Body of pancreas (tissue), 4 donors: ENCODE results near the gene SCN3A. TPM values are rescaled to one million over a fixed set of nuclear protein-coding genes. Genes with fewer than 3 reads are reported as not detected.

Experiments used
- ATAC-seq: fragments of 150-250 bp; one replicate; pipeline ENCODE4 v1.9.1; 2016
- DNase-seq, 4 donors: peaks; one replicate each; pipeline ENCODE4 v3.0.0-alpha.2; 2019
- H3K27ac ChIP-seq, 4 donors: fragments of 200-600 bp; sonication (generic); 1 replicate in 3 of 4; 2 replicates in 1 of 4; pipeline versions ENCODE4 v1.5.1 to v1.6.1; 2016 to 2019; ENCODE audit warnings: mild to moderate bottlenecking in 1 of 4, mixed read lengths in 1 of 4, moderate library complexity in 1 of 4
- H3K27me3 ChIP-seq, 2 donors: fragments of 200-600 bp; sonication (generic); one replicate each; pipeline ENCODE4 v1.6.0; 2016; ENCODE audit warnings: mild to moderate bottlenecking in 1 of 2
- H3K36me3 ChIP-seq, 2 donors: fragments of 200-600 bp; sonication (generic); replicated peaks in 1 of 2; 2 replicates each; pipeline ENCODE4 v1.5.1; 2016; ENCODE audit warnings: low read depth in 2 of 2; ENCODE audit not compliant: insufficient read depth in 1 of 2
- H3K4me1 ChIP-seq: fragments of 200-600 bp; sonication (generic); one replicate; pipeline ENCODE4 v1.6.0; 2016
- H3K4me3 ChIP-seq, 2 donors: fragments of 200-600 bp; sonication (generic); 1 replicate in 1 of 2; 2 replicates in 1 of 2; pipeline ENCODE4 v1.5.1; 2016 to 2019
- H3K9me3 ChIP-seq, 3 donors: fragments of 200-600 bp; sonication (generic); 1 replicate in 2 of 3; 2 replicates in 1 of 3; pipeline ENCODE4 v1.5.1; 2016
- POLR2A ChIP-seq, 3 donors: fragments of 450-650 bp; IDR thresholded peaks; one replicate each; pipeline ENCODE4 v1.6.1; 2016; ENCODE audit warnings: antibody characterized with exemption in 3 of 3, mild to moderate bottlenecking in 2 of 3
- WGBS, 2 donors: methylation state at CpG; one replicate each; pipeline ENCODE4 v1.1.5; 2017; 5-methylcytosine and 5-hydroxymethylcytosine counted together
- intact Hi-C: fragments of 100-400 bp; cut with DNase I; formaldehyde crosslinking; loops from one replicate; pipeline ENCODE4 v1.15.1; 2023
- total RNA-seq, 2 donors: library from RNA; depleted of rRNA; stranded (reverse); fragments of >200 nt; gene quantifications; one replicate each; pipeline ENCODE4 v1.1.0, GENCODE V29; 2016
- TF ChIP-seq, protein P1 (sequence below), 7 experiments: fragments of 450-650 bp in 4 of 7; fragments of 200-600 bp in 3 of 7; sonication (generic) in 3 of 7; IDR thresholded peaks; one replicate each; pipeline ENCODE4 v1.5.1; 2016 to 2019; ENCODE audit warnings: antibody characterized with exemption in 7 of 7

SCN3A gene
- total RNA-seq, 2 donors from 2014 or later: 0.33 to 0.52 TPM

DNA sequence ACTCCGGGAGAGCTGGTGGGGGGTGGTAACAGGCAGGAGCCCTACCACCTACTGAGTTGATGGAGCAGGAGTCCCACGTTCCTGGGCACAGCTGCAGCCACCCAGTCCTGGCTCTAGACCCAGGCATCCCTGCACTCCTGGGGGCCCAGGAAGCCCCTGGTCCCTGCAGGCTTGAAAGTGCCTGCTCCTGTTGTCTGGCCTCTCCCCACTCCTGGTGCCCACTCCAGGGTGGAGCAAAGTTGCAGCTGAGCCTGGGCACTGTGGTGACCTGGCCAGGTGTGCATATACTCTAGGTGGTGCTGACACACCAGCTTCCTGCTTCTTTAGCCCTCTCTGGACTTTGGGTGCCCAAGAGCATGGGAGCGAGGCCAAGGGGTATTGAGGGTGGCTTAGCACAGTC lies 129.5 kb downstream of the SCN3A start:
- 60 to 100% methylated on average over 1 to 3 of the region's 3 CpGs for WGBS, 2 donors
- H3K4me3 ChIP-seq: no peak overlapping the region
- no peaks in the 10 kb centered on the region for H3K36me3 ChIP-seq
- H3K4me1 ChIP-seq: no peaks in the 10 kb centered on the region
- H3K9me3 ChIP-seq: peaks cover 0 to 8% (median 0%) of the 10 kb centered on the region in 3 donors
- H3K27ac ChIP-seq: no peak overlapping the region
- DNase-seq (no peak), ATAC-seq (no peak)
- no peaks in the 10 kb centered on the region for H3K27me3 ChIP-seq
- no peak for TF ChIP-seq POLR2A (IDR thresholded peaks at IDR 0.05)
- TF ChIP-seq, protein P1, sequence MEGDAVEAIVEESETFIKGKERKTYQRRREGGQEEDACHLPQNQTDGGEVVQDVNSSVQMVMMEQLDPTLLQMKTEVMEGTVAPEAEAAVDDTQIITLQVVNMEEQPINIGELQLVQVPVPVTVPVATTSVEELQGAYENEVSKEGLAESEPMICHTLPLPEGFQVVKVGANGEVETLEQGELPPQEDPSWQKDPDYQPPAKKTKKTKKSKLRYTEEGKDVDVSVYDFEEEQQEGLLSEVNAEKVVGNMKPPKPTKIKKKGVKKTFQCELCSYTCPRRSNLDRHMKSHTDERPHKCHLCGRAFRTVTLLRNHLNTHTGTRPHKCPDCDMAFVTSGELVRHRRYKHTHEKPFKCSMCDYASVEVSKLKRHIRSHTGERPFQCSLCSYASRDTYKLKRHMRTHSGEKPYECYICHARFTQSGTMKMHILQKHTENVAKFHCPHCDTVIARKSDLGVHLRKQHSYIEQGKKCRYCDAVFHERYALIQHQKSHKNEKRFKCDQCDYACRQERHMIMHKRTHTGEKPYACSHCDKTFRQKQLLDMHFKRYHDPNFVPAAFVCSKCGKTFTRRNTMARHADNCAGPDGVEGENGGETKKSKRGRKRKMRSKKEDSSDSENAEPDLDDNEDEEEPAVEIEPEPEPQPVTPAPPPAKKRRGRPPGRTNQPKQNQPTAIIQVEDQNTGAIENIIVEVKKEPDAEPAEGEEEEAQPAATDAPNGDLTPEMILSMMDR (IDR thresholded peaks at IDR 0.05): no peak
- intact Hi-C loops: no loop called here

GRCh38 chr2:165070076-165070475 lies 133.8 kb downstream of the SCN3A start:
- no peak for ATAC-seq
- 73 to 79% methylated on average over 9 of the region's 9 CpGs for WGBS, 2 donors
- TF ChIP-seq, protein P1 (IDR thresholded peaks at IDR 0.05): no peak
- TF ChIP-seq POLR2A (IDR thresholded peaks at IDR 0.05): no peak

GRCh38 chr2:165069151-165069550 lies 134.7 kb downstream of the SCN3A start:
- ATAC-seq (no peak), DNase-seq (no peak)
- TF ChIP-seq POLR2A (IDR thresholded peaks at IDR 0.05): no peak
- TF ChIP-seq, protein P1 (IDR thresholded peaks at IDR 0.05): no peak
- peaks cover 6% of the 10 kb centered on the region for H3K4me1 ChIP-seq
- H3K4me3 ChIP-seq: no peak overlapping the region
- no peak overlapping the region for H3K27ac ChIP-seq
- WGBS, 2 donors: 64 to 94% methylated on average over 1 of the region's 1 CpG
- no peaks in the 10 kb centered on the region for H3K36me3 ChIP-seq
- H3K27me3 ChIP-seq: no peaks in the 10 kb centered on the region
- no peaks in the 10 kb centered on the region for H3K9me3 ChIP-seq
- intact Hi-C loops: no loop called here

More at GRCh38 chr2:165070076-165070475, 133.8 kb downstream of the SCN3A start:
- H3K36me3 ChIP-seq: no peaks in the 10 kb centered on the region
- H3K27ac ChIP-seq: no peak overlapping the region
- no peak for DNase-seq
- H3K4me1 ChIP-seq: peaks cover 6% of the 10 kb centered on the region
- H3K4me3 ChIP-seq: no peak overlapping the region
- intact Hi-C loops: no loop called here
- peaks cover 0 to 6% (median 0%) of the 10 kb centered on the region in 3 donors for H3K9me3 ChIP-seq
- no peaks in the 10 kb centered on the region for H3K27me3 ChIP-seq

DNA sequence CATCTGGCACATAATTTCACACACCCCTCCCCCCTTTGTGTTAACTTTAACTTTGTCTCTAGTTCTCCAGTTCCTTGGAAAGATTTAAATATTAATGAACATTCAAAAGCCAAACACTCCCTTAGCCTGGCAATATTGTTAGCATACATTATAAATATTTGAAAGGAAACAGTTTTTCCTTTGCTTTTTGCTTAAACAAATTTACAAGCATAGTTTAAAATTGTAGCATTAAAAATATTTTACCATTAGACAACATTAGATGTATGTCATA lies 135.4 kb downstream of the SCN3A start:
- DNase-seq: no peak
- H3K4me3 ChIP-seq: no peak overlapping the region
- ATAC-seq: no peak
- TF ChIP-seq POLR2A (IDR thresholded peaks at IDR 0.05): no peak
- TF ChIP-seq, protein P1 (IDR thresholded peaks at IDR 0.05): no peak
- peaks cover 6% of the 10 kb centered on the region for H3K4me1 ChIP-seq
- no peaks in the 10 kb centered on the region for H3K27me3 ChIP-seq
- no peaks in the 10 kb centered on the region for H3K9me3 ChIP-seq
- intact Hi-C loops: no loop called here
- no peak overlapping the region for H3K27ac ChIP-seq
- no peaks in the 10 kb centered on the region for H3K36me3 ChIP-seq

DNA sequence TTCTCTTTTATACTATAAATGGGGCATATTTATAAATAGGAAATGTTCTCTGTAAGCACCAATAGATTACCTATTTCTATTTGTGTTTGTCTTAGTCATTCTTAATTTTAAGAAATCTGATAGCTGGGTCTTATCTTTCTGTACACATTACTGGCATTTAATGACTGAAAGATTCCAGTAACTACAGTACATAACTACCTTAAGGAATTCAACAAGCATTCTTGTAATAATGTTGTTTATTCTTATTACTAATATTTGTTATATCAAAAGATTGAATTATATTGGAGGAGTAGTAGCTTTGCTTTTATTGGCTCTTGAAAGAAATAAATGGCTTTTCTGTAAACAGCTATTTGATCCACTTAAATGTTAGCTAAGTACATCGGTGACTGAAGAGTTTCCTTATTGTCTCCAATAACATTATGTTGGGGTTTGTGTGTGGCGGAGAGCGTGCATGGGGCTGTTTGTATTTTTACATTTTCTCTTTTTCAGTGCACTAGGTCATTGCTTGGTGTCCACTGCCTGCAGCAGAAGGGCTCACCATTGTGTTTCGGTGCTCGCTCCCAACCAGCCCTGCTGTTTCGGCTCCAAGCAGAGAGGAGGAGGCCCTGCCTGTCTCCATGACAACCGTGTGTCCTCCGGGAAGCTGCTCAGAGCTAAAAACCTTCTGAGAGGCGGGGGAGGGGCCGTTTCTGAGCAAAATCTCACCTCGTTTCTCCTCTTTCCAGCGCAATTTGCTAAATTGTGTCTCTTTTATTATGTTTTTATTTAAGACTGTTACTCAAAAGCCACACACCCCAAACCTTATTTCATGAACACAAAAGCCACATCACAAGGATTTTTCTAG lies 136.0 kb downstream of the SCN3A start:
- Histone ChIP-seq H3K4me3 (no peak overlapping the region), H3K36me3 (no peaks in the 10 kb centered on the region), H3K27ac (no peak overlapping the region), H3K27me3 (no peaks in the 10 kb centered on the region), H3K4me1 (peaks cover 6% of the 10 kb centered on the region), H3K9me3 (no peaks in the 10 kb centered on the region)
- TF ChIP-seq, protein P1 (IDR thresholded peaks at IDR 0.05): no peak
- no peak for TF ChIP-seq POLR2A (IDR thresholded peaks at IDR 0.05)
- DNase-seq (peak; percentile 20 to 64 (median 50)), ATAC-seq (peak; percentile 59)
- intact Hi-C loops: no loop called here
- WGBS, 2 donors: 13% methylated on average over 12 of the region's 12 CpGs
